ENCODE measurements around the gene TRIM7.

Gene TRIM7

GRCh38 chr5:181223729-181224389 is 18.9 kb upstream of the TRIM7 start:
- no peak for TF ChIP-seq CTCF (IDR thresholded peaks at IDR 0.05; ENCODE audit: low read depth, low read length, poor library complexity, severe bottlenecking)
- TF ChIP-seq EZH2phosphoT487 (IDR thresholded peaks at IDR 0.05; ENCODE audit: borderline replicate concordance, low read length), result no peak
- Histone ChIP-seq H3K4me1 (ENCODE audit: control insufficient read depth, low read length) (peaks cover 38% of the 10 kb centered on the region), H3K79me2 (ENCODE audit: control insufficient read depth, low read length) (peaks cover 40% of the 10 kb centered on the region)

GRCh38 chr5:181223058-181223728 is 18.2 kb upstream of the TRIM7 start, which contains the start of gene TRIM41:
TRIM41 (plus strand) TSS chr5:181223281; CDS start chr5:181224000, 719 bp downstream.
- peaks cover 40% of the 10 kb centered on the region for H3K79me2 ChIP-seq (ENCODE audit: control insufficient read depth, low read length)
- H3K27me3 ChIP-seq (ENCODE audit: control insufficient read depth, low read length), result no peaks in the 10 kb centered on the region
- peak within 1 kb of the TSS; percentile 96 for H3K4me2 ChIP-seq (ENCODE audit: low read length)
- peak within 1 kb of the TSS; percentile 89 for H3K27ac ChIP-seq (ENCODE audit: low read depth, low read length)
- no peaks in the 10 kb centered on the region for H4K20me1 ChIP-seq (ENCODE audit: control insufficient read depth, insufficient read depth, low read depth, low read length)
- peak within 1 kb of the TSS; percentile 88 for H3K4me3 ChIP-seq (ENCODE audit: low read length)
- no peaks in the 10 kb centered on the region for H3K9me3 ChIP-seq (ENCODE audit: control insufficient read depth, insufficient read depth, low read length)
- H3K9me2 ChIP-seq (replicated peaks; ENCODE audit: control insufficient read depth, low read length), result no peaks in the 10 kb centered on the region
- peaks cover 38% of the 10 kb centered on the region for H3K4me1 ChIP-seq (ENCODE audit: control insufficient read depth, low read length)
- H3K36me3 ChIP-seq (ENCODE audit: control insufficient read depth, low read length), result peaks cover 24% of the 10 kb centered on the region
- peaks cover 23% of the 10 kb centered on the region for H3F3A ChIP-seq (ENCODE audit: control insufficient read depth, insufficient read depth)
- no peak for TF ChIP-seq CTCF (IDR thresholded peaks at IDR 0.05; ENCODE audit: low read depth, low read length, poor library complexity, severe bottlenecking)
- TF ChIP-seq EZH2phosphoT487 (IDR thresholded peaks at IDR 0.05; ENCODE audit: borderline replicate concordance, low read length), result no peak

More at GRCh38 chr5:181223729-181224389, 18.9 kb upstream of the TRIM7 start:
- H3K27me3 ChIP-seq (ENCODE audit: control insufficient read depth, low read length), result no peaks in the 10 kb centered on the region
- H3K4me3 ChIP-seq (ENCODE audit: low read length), result peak overlapping the region; percentile 88
- peaks cover 20% of the 10 kb centered on the region for H3F3A ChIP-seq (ENCODE audit: control insufficient read depth, insufficient read depth)
- peak overlapping the region; percentile 89 for H3K27ac ChIP-seq (ENCODE audit: low read depth, low read length)
- H4K20me1 ChIP-seq (ENCODE audit: control insufficient read depth, insufficient read depth, low read depth, low read length), result no peaks in the 10 kb centered on the region
- no peaks in the 10 kb centered on the region for H3K9me2 ChIP-seq (replicated peaks; ENCODE audit: control insufficient read depth, low read length)
- peak overlapping the region; percentile 96 for H3K4me2 ChIP-seq (ENCODE audit: low read length)
- no peaks in the 10 kb centered on the region for H3K9me3 ChIP-seq (ENCODE audit: control insufficient read depth, insufficient read depth, low read length)
- peaks cover 24% of the 10 kb centered on the region for H3K36me3 ChIP-seq (ENCODE audit: control insufficient read depth, low read length)

- no peak for TF ChIP-seq CTCF (IDR thresholded peaks at IDR 0.05; ENCODE audit: low read depth, low read length, poor library complexity, severe bottlenecking)
- TF ChIP-seq EZH2phosphoT487 (IDR thresholded peaks at IDR 0.05; ENCODE audit: borderline replicate concordance, low read length), result no peak
- peaks cover 43% of the 10 kb centered on the region for H3K4me1 ChIP-seq (ENCODE audit: control insufficient read depth, low read length)
Measured at GRCh38 chr5:181222630-181223057, 17.6 kb upstream of the TRIM7 start.

More at GRCh38 chr5:181222630-181223057, 17.6 kb upstream of the TRIM7 start:
- H3K4me3 ChIP-seq (ENCODE audit: low read length), result peak overlapping the region; percentile 88
- H4K20me1 ChIP-seq (ENCODE audit: control insufficient read depth, insufficient read depth, low read depth, low read length), result no peaks in the 10 kb centered on the region
- peak overlapping the region; percentile 89 for H3K27ac ChIP-seq (ENCODE audit: low read depth, low read length)
- peaks cover 23% of the 10 kb centered on the region for H3K36me3 ChIP-seq (ENCODE audit: control insufficient read depth, low read length)
- H3K27me3 ChIP-seq (ENCODE audit: control insufficient read depth, low read length), result no peaks in the 10 kb centered on the region
- no peaks in the 10 kb centered on the region for H3K9me2 ChIP-seq (replicated peaks; ENCODE audit: control insufficient read depth, low read length)
- peak overlapping the region; percentile 96 for H3K4me2 ChIP-seq (ENCODE audit: low read length)
- peaks cover 36% of the 10 kb centered on the region for H3K79me2 ChIP-seq (ENCODE audit: control insufficient read depth, low read length)
- H3K9me3 ChIP-seq (ENCODE audit: control insufficient read depth, insufficient read depth, low read length), result no peaks in the 10 kb centered on the region
- H3F3A ChIP-seq (ENCODE audit: control insufficient read depth, insufficient read depth), result peaks cover 27% of the 10 kb centered on the region
